ENCODE data around the gene SAMM50.

Gene SAMM50

GRCh38 chr22:43976861-43977795 lies 21.9 kb downstream of the SAMM50 start:
- no peak for DNase-seq (ENCODE audit: low spot score)

DNA sequence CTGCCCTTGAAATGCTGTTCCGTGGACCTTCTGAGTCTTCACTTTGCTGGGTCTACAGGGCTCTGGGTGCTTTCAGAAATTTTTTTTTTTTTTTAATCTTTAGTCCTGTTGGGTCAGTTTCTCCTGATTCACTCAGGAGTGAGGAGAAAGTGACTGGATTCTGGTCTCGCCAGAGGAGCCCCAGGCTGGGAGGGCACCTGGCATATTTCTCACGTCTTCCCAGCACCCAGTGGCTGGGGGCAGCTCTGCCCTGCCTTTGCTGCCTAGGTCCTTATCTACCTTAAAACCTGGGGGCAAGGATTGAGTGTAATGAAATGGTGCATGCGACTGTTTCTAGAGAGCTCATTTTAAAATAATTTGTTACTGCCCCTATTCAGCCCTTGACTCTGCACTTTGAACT lies 23.3 kb downstream of the SAMM50 start:
- no peak for DNase-seq (ENCODE audit: low spot score)

GRCh38 chr22:43980579-43980978 lies 25.3 kb downstream of the SAMM50 start:
- no peak for DNase-seq (ENCODE audit: low spot score)

- no peak for DNase-seq (ENCODE audit: low spot score)
These were observed 25.8 kb downstream of the SAMM50 start for GRCh38 chr22:43980996-43981395.

DNA sequence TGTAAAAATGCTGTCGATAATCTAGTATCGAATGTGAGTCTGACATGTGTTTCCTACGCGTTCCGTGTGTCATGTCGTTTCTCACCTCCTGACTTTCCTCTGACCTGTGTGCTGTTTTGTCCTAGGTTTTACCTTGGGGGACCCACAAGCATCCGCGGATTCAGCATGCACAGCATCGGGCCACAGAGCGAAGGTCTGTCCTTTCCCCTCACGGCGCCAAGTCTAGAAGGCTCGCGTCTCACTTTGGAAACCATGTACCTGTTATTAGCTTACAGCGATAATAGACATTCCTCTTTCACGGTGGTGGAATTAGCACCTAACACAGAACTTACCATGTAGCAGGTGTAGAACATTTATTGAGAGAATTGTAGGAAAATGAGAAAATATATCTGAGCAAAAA lies 28.6 kb downstream of the SAMM50 start:
- DNase-seq (ENCODE audit: low spot score): no peak

DNA sequence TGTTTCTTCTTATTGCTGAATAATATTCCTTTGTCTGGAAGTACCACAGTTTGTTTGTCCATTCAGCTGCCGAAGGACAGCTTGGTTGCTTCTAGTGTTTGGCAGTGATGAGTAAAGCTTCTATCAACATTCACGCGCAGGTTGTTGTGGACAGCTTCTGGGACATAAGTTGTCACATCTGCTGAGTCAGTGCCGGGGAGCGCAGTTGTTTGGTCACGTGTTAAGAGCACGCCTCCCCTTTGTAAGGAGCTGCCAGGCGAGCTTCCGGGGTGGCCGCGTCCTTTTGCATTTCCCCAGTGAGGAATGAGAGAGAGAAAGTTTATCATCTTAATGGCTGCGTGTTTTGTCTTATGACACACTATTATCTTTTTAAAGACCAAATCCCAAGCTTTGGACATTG lies 30.3 kb downstream of the SAMM50 start:
- DNase-seq (ENCODE audit: low spot score): no peak

DNA sequence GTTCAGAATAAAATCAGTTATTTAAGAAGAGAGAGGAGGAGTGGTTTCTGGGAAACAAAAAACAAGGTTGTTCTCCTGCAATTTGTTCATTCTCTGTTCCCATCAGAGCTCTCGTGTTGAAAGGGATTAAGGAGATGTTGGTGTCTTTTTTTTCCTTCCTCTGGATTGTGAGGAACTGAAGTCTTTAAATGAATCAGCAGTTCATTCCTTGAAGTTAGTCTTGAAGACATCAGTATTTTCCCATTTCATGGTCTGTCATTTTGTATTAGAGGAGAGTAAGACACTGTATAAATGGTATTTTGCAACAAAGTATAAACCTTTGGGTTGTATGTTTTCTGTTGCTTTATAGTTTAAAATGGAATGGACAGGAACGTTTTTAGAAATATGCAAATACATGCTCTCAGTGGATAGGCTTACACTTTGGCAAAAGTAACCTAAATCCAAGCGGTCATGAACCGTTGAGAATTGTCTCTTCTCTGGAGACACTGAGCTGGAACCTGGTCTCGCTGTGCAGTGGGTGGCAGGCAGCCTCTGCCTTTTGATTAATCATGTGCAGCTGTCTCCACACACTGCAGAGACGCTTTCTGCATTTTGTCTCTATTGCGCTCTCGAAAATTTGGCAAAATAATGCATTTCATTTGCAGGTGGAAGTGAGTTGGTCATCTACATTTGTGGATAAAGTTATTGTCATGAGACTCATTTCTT lies 33.0 kb downstream of the SAMM50 start:
- DNase-seq (ENCODE audit: low spot score): no peak

GRCh38 chr22:43988960-43989359 lies 33.7 kb downstream of the SAMM50 start:
- no peak for DNase-seq (ENCODE audit: low spot score)

GRCh38 chr22:43990044-43990443 lies 34.8 kb downstream of the SAMM50 start:
- no peak for DNase-seq (ENCODE audit: low spot score)

GRCh38 chr22:43991316-43992020 lies 36.2 kb downstream of the SAMM50 start:
- no peak for DNase-seq (ENCODE audit: low spot score)

- no peak for DNase-seq (ENCODE audit: low spot score)
These were observed 37.1 kb downstream of the SAMM50 start for GRCh38 chr22:43992331-43992821.

GRCh38 chr22:43993072-43993760 lies 38.0 kb downstream of the SAMM50 start:
- DNase-seq (ENCODE audit: low spot score): peak; percentile 51

DNA sequence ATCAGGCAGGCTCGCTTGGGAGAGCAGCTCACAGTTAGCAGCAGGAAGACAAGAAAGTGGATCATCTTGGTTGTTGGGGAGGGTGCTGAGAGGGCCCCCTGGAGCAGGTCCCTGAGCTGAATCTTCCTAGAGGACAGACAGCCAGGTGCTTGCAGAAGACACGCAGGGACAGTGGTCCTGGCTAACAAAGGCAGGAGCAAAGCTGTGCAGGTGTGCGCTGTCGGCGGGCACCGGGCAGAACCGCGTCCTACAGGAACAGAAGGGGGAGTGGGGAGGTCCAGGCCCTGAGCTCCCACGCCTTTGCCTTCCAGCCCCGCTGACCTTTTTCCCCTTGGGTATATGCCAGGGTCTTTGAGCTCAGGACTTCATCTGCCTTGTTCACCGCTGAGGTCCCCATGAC lies 38.8 kb downstream of the SAMM50 start:
- no peak for DNase-seq (ENCODE audit: low spot score)

DNA sequence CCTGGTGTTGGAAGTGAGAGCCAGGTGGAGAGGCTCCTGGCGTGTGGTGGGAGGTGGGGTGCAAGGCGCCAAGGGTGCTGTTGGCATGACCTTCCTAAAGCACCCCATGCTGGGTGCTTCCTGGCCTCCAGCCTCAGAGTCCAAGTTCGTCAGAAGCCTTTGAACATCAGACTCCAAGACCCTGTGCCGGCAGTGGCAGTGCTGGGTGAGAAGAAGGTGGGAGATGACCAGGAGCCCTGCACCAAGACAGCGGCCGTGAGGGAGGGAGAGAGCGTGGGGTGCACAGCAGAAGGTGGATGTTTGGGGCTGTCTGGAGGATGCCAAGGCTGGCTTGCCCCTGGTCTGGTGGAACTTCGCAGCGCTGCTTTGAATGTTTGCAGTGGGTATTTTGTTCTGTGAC lies 39.2 kb downstream of the SAMM50 start:
- DNase-seq (ENCODE audit: low spot score): no peak

GRCh38 chr22:43995057-43995685 lies 39.9 kb downstream of the SAMM50 start:
- DNase-seq (ENCODE audit: low spot score): no peak

GRCh38 chr22:43995798-43996169 lies 40.5 kb downstream of the SAMM50 start:
- DNase-seq (ENCODE audit: low spot score): no peak

DNA sequence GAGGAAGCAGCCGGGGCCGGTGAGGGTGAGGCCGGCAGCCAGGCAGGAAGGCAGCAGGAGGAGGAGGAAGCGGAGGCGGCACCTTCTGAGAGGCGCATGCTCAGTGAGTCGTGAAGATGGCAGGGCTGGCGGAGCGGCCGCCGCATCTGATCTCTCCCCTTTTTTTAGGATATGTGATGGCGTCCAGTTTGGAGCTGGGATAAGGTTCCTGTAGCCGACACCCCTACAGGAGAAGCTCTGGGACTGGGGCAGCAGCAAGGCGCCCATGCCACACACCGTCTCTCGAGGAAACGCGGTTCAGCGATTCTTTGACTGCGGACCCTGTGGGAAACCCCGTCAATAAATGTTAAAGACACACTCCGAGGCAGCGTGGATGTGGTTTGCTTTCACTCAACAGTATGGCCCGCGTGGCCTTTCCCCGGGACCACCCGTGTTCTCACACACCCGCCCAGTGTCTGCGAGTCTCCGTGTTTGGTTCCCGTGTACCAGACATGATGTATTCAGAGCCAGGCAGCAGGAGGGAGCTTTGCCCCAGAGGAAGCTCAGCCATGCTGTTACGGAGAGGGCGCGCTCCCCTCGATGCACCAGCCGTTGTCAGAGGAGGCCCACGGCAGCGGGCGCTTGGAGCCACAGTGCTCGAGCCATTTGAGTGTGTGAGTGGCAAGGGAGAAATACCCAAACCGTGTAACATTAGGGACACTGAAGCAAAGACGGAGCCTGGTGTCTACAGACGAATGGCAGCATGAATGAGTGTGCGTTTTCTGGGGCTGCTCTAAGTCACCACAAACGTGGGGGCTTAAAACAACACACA lies 41.1 kb downstream of the SAMM50 start:
- DNase-seq (ENCODE audit: low spot score): no peak

- no peak for DNase-seq (ENCODE audit: low spot score)
These were observed 41.7 kb downstream of the SAMM50 start for GRCh38 chr22:43996981-43997265.

- DNase-seq (ENCODE audit: low spot score): no peak
These were observed 43.5 kb downstream of the SAMM50 start for GRCh38 chr22:43998679-43999264.

DNA sequence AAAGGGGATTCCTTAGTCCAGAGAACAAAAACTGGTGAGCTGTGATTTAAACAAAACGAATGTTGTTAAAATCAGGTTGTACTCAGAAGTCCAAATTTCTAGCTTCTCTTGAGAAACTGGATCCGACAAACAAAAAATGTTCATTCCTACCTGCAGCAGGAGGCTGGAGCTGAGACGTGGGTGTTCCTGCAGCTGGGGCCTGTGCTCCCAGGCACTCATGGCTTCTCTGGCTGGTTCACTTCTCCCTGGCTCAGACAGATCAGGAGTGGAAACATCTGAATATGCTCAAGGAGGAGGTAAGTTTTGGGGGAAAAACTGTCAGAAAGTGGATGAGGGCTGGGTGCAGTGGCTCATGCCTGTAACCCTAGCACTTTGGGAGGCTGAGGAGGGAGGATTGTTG lies 44.1 kb downstream of the SAMM50 start:
- DNase-seq (ENCODE audit: low spot score): no peak

GRCh38 chr22:44000123-44000522 lies 44.9 kb downstream of the SAMM50 start:
- DNase-seq (ENCODE audit: low spot score): no peak
